ENCODE measurements around the gene MAML3.

GRCh38 chr4:140090215-140090731 is 63.7 kb downstream of the MAML3 start:
- TF ChIP-seq CTCF (IDR thresholded peaks at IDR 0.05; ENCODE audit: low read depth, low read length, poor library complexity, severe bottlenecking) (no peak), EZH2phosphoT487 (IDR thresholded peaks at IDR 0.05; ENCODE audit: borderline replicate concordance, low read length) (no peak)

Data from DOHH2 (cell line).